HG02588 (cell line): Measurements from ENCODE around the gene ZBTB3.
A peak's percentile ranks its signal among the peaks of the same experiment; 100 is the strongest.
"Not testable (repeated sequence)": the region's sequence is repeated elsewhere in the genome, so short reads cannot be mapped to it uniquely, and the experiment has no call there.

Source experiments
- ATAC-seq: cut with Tn5 transposase; IDR thresholded peaks from one replicate; pipeline ENCODE4 v1.9.1; 2021; ENCODE audit warnings: mild to moderate bottlenecking, moderate library complexity; ENCODE audit not compliant: unreplicated experiment

ZBTB3 gene

GRCh38 chr11:62716816-62717215, 37.1 kb downstream of the ZBTB3 start:
- no peak for ATAC-seq

DNA sequence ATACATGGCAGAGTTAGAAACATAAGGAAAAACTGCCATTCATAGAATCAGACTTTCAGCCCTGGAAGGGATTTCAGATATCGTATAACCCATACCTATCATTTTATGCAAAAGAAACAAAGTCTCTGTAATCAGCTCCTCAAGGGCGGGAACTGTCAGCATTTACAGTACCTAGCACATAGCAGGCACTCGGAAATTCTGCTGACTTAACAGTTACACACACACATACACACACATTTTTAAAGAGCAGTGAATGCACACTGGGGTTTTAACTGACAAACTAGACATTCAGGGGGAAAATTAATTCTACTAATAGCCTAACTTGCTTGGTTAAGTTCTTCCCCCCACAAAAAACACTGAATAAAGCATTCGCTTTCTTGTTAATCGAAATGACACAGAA, 37.8 kb downstream of the ZBTB3 start:
- no peak for ATAC-seq

DNA sequence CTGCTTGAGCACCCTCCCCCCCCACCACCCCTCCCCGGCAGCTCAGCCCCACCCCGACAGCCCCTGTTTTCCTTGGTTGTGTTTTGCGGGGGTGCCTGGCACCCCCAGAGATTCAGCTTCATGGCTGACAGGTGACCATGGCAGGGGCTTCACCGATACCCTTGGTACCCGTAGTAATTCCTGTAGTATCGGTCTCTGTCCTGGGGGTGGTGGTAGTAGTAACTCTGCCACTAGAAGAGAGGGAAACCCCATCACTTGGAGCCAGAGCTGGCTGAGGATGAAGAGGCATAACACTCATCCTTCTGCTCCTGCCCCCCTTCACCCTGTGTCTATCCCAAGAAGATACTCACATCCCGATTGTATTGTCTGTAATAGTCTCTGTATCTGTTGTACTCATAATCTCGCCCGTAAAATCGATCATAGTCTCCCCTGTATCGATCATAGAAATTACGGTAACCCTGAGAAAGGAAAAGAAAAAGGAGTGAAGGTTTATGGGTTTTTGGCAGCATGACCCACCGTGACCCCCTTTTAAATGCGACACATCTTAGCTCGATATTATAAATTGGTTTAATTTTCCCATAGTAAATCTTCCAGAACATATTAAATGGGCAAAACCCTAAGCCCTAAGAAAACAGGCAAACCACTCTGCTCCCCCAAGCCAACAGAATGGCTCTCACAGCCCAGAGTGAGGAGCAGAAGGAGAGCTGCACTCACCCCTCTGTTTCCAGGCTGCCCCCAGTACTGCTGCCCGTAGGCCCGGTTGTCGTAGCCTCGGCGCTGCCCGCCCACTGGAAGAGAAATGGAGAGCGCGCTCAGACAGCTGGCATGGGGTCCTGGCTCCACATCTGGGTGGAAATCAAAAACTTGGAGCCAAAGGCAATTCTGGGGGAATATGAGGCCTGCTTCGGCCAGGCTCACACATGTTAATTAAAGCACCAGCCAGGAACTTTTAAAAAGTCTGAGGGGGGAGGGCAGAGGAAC, 38.5 kb downstream of the ZBTB3 start:
- ATAC-seq: no peak

- no peak for ATAC-seq
Observed at GRCh38 chr11:62713343-62713742, 40.6 kb downstream of the ZBTB3 start.

DNA sequence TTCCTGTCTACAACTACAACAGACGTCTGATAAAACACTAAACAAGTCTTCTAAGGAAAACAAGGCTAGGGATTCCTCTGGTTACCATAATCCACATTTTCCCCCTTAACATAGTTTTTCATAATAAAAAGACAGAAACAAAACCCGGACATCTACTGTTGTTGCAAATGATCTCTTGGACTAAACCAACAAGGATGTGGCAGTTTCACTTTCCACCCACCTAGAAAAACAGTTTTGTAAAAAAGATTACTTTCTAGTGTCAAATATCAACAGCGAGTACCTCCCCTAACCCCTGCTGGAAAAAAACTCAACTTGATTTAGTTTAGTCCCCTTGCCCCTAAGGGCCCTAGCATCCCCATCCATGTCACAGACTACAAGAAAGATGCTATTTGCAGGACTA, 41.1 kb downstream of the ZBTB3 start:
- no peak for ATAC-seq

DNA sequence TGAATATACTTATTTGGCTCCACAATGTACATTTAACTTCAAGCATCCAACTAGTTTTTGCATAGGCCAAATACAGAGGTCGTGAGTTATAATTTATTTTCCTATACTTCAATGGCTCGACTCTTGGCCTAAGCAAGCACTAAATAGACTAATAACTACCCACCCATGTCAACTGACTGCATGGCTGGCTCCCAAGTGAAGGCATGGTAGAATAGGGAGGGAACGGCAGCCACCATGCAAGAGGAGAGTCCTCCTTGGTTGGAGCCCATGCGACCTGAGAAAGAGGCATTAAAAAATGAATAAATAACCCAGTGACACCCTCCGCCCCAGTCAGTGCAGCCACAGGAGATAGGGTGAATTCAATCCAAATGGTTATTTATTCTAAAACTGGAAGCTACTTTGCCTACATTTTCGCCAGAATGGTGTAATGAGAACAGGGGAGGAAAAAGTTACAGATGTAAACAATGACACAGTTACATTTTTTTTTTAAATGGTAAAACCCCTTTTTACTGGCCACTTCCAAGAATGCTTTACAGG, 41.6 kb downstream of the ZBTB3 start:
- no peak for ATAC-seq

DNA sequence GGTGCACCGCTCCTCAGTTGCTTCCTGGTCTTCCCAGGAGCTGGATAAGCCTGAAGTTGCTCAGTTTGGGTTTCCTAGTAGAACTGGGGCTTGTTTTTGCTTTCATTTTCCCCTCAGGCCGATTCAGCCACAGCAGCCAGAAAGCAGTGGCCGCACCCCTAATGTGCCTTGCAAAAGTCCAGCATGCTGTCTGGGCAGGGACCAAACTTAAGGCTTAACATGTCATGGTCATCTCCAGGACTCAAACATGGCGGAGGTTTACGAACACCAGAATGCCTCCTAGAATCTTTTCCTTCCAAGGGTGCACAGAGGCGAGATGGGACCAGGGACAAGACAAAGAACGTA, 44.0 kb downstream of the ZBTB3 start:
- no peak for ATAC-seq

DNA sequence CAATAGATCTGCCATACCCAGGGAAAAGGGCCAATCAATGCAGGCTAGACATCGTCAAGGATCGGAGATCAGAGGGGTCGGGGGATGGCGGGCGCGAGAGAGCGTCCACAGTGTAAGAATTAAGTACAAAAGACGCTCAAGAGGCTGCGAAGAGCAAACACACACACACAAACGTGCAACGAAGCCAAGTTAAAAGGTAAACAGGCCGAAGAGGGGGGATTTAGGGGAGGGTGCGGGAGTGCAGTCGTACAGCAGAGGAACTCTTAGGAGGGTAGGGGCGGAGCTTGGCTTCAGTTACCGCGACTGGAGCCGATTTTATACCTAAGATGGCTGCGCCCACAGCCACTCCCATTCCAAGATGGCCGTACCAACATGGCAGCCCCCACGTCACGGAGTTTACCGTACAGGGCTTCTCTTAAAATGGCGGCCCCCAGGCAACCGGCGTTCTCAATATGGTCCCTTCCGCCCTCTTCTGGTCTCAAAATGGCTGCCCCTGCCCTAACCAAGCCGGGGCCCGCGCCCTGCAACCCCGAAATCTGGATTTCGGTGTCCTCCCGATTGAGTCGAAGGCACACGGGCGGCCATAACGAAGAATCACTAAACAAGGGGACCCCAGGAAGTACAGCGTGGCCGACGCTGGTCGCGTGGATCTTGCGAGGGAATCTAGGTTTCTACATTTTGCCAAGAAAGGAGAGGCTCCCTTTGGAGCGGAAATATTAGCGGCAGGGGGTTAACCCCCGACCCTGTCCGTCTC, 44.5 kb downstream of the ZBTB3 start:
- ATAC-seq: peak; percentile 64

- no peak for ATAC-seq
Observed at GRCh38 chr11:62708793-62709192, 45.2 kb downstream of the ZBTB3 start.

GRCh38 chr11:62708392-62708791, 45.6 kb downstream of the ZBTB3 start:
- no peak for ATAC-seq

- no peak for ATAC-seq
Observed at GRCh38 chr11:62707277-62707861, 46.6 kb downstream of the ZBTB3 start, which contains the start of the genes BSCL2 and GNG3. BSCL2 (minus strand) TSS chr11:62707424; CDS start chr11:62707195, 229 bp downstream. GNG3 (plus strand) TSS chr11:62707676; CDS start chr11:62708296, 620 bp downstream.

GRCh38 chr11:62706850-62707247, 47.1 kb downstream of the ZBTB3 start:
- no peak for ATAC-seq

DNA sequence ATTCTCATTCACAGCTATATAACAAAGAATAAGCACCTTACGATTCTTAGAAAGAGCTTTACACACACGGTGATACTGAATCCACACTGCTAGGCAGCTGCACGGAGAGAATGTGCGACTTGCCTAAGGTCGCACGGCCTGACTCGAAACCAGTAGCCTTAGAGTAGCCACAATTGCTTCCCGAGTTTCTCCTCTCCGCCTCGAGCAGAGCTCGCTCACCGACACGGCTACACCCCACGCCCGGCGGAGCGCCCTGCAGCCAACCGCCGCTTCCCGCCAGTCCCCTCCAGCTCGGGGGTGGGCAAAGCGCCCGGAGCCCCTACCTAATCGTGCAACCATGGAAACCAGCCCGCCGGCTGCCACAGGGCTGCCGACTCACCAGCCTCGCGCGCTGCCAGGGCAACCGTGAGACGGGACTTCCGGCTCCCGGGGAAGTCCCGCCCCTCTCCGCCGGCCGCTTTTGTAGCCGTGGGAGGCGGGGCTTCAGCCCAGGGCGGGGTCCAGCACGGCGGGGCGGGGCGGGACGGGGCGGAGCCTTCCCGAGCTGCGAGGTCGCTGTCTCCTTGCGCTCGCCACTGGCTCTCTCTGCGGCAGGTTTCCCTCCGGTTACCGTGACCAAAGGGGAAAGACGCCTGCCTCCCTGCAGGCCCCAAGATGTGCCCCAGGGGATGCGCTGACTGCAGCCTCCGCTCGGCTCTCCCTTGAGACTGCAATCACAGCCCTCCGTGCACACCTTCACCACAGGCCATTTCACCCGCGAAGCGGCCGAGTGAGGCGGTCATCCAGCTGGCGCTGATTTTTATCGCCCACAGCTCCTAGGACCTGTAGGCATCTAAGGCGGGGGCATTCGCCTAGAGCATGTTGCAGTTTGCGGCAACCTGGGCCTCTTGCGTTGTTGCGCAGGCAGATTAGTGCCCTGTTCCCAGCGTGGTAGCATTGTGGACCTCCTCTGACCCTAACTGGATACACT, 47.8 kb downstream of the ZBTB3 start:
- peak; percentile 52 for ATAC-seq

- no peak for ATAC-seq
Observed at GRCh38 chr11:62705413-62705812, 48.5 kb downstream of the ZBTB3 start.

- ATAC-seq: not testable (repeated sequence)
Observed at GRCh38 chr11:62703921-62704320, 50.0 kb downstream of the ZBTB3 start.

DNA sequence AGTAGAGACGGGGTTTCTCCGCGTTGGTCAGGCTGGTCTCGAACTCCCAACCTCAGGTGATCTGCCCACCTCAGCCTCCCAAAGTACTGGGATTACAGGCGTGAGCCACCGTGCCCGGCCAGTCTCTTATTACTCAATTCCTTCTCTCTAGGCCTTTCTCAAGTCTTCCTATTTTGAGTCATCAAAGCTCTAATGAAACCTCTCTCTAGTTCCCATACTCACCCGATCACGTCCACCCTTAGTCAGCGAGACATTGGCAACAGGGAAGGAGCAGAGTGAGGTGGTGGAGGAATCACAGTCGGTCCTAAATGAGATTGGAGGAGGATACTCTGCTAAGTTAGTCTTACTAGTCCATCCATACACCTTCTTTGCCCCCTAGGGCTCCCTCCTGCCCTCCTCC, 51.7 kb downstream of the ZBTB3 start:
- no peak for ATAC-seq
